ENCODE measurements around the gene ITGA2B. TPM values are rescaled to one million over a fixed set of nuclear protein-coding genes. Genes with fewer than 3 reads are reported as not detected.

ITGA2B gene
- total and polyA plus RNA-seq, 8 donors, result 0.09 to 0.61 (median 0.48) TPM

- intact Hi-C loops (cut with DNase I), result no loop called here
- Histone ChIP-seq H3K27ac (no peak overlapping the region), H3K4me1 (no peaks in the 10 kb centered on the region), H3K4me3 (no peak overlapping the region), H3K36me3 (no peaks in the 10 kb centered on the region), H3K27me3 (no peaks in the 10 kb centered on the region), H3K9me3 (no peaks in the 10 kb centered on the region)
- FAIRE-seq, result no peak
- no peak for ATAC-seq
- TF ChIP-seq CTCF (IDR thresholded peaks at IDR 0.05), result no peak
- WGBS, 2 donors, result 84 to 85% methylated on average over 3 of the region's 3 CpGs
- no peak for DNase-seq
Observed at GRCh38 chr17:44424828-44425461, 35.5 kb upstream of the ITGA2B start.

GRCh38 chr17:44417553-44417952, 28.1 kb upstream of the ITGA2B start:
- DNase-seq (peak in 1 of 6 donors; percentile 40), FAIRE-seq (no peak), ATAC-seq (peak; percentile 82 to 90 (median 88))
- 44 to 53% methylated on average over 2 of the region's 2 CpGs for WGBS, 2 donors
- no peak for TF ChIP-seq CTCF (IDR thresholded peaks at IDR 0.05)
- intact Hi-C loops (cut with DNase I), result no loop called here
- H3K4me1 ChIP-seq, result peaks cover 0 to 7% (median 0%) of the 10 kb centered on the region in 3 donors
- no peaks in the 10 kb centered on the region for H3K36me3 ChIP-seq
- no peak overlapping the region for H3K4me3 ChIP-seq
- peak overlapping the region in 2 of 4 donors; percentile 10 to 68 for H3K27ac ChIP-seq
- no peaks in the 10 kb centered on the region for H3K9me3 ChIP-seq
- no peaks in the 10 kb centered on the region for H3K27me3 ChIP-seq

GRCh38 chr17:44416558-44417289, 27.3 kb upstream of the ITGA2B start:
- Histone ChIP-seq H3K36me3 (no peaks in the 10 kb centered on the region), H3K27me3 (no peaks in the 10 kb centered on the region), H3K4me3 (no peak overlapping the region), H3K27ac (peak overlapping the region in 2 of 4 donors; percentile 10 to 68), H3K9me3 (no peaks in the 10 kb centered on the region), H3K4me1 (peaks cover 0 to 7% (median 0%) of the 10 kb centered on the region in 3 donors)
- no peak for DNase-seq
- TF ChIP-seq CTCF (IDR thresholded peaks at IDR 0.05), result no peak
- ATAC-seq, result peak in 3 of 4 donors; percentile 45 to 51 (median 48)
- FAIRE-seq, result no peak
- intact Hi-C loops (cut with DNase I), result no loop called here
- WGBS, 2 donors, result 64 to 65% methylated on average over 2 of the region's 2 CpGs

- Histone ChIP-seq H3K4me3 (no peak overlapping the region), H3K4me1 (peaks cover 0 to 7% (median 0%) of the 10 kb centered on the region in 3 donors), H3K27me3 (no peaks in the 10 kb centered on the region), H3K9me3 (no peaks in the 10 kb centered on the region), H3K36me3 (no peaks in the 10 kb centered on the region), H3K27ac (no peak overlapping the region)
- ATAC-seq (no peak), FAIRE-seq (no peak), DNase-seq (no peak)
- 100% methylated on average over 1 of the region's 1 CpG for WGBS, 2 donors
- TF ChIP-seq CTCF (IDR thresholded peaks at IDR 0.05), result no peak
- intact Hi-C loops (cut with DNase I), result no loop called here
Observed at GRCh38 chr17:44414394-44415155, 25.1 kb upstream of the ITGA2B start.

Measured in pancreas (tissue), 10 donors.